ENCODE measurements around the gene IRF6. TPM values are rescaled to one million over a fixed set of nuclear protein-coding genes. Genes with fewer than 3 reads are reported as not detected.

IRF6 gene
- total RNA-seq, 2 donors from 2014 or later: 20.7 to 21.8 TPM

DNA sequence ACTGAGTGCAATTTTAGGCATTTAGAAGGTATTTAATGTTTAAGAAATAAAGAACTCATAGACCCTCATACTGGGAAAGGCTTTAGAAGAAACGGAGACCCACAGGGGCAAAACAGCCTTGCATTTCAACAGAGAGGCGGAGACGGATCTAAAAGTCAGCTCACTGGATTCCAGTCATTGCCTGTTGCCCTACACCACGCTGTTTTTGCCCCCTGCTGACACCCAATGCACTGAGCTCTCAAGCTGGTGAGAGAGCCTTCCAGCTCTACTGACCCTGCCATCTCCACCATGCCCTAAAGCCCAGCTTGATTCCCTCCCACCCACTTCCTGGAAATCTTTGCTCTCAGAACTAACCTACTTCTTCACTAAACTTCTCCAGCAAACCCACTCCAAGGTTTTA is 57.3 kb downstream of the IRF6 start:
- intact Hi-C loops (cut with DNase I): loop anchor here (2.0 to 10.0 kb wide), 3 partner anchors 56 to 172 kb away; no protein-coding TSS in a partner anchor
- DNase-seq: no peak
- ATAC-seq: no peak

DNA sequence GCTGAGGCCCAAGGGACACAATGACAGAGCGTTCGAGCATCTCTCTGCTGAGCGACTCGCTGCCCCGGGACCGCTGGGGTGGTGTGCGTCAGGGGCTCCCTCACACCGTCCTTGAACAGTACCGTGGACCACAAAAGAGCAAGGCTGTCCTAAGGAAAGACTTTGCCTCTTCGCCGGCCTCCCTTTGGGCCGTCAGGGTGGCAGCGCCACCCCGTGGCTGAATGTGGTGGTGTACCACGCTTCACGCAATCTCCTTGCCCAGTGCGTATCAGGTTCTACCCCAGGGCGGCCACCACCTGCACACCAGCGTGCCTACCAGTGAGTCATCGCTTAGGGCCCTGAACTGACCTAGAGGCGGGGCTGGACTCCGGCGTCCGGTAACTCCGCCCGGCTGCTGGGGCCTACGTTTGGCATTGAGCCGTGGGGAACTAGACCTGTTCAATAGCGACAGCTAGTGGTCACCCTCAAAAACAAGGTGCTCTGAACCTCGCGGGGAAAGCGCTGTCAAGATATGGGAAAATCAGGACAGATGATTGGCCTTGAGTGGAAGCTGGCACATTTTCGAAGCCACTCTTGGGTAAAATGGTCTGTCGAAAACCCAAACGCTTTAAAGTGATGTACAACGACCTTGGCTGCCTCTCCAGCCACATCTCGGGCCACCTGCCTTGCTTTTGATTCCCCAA is 58.2 kb downstream of the IRF6 start:
- DNase-seq (peak; percentile 94), ATAC-seq (peak; percentile 96 to 99)
- intact Hi-C loops (cut with DNase I): loop anchor here (2.0 to 10.0 kb wide), 4 partner anchors 55 to 171 kb away; no protein-coding TSS in a partner anchor

DNA sequence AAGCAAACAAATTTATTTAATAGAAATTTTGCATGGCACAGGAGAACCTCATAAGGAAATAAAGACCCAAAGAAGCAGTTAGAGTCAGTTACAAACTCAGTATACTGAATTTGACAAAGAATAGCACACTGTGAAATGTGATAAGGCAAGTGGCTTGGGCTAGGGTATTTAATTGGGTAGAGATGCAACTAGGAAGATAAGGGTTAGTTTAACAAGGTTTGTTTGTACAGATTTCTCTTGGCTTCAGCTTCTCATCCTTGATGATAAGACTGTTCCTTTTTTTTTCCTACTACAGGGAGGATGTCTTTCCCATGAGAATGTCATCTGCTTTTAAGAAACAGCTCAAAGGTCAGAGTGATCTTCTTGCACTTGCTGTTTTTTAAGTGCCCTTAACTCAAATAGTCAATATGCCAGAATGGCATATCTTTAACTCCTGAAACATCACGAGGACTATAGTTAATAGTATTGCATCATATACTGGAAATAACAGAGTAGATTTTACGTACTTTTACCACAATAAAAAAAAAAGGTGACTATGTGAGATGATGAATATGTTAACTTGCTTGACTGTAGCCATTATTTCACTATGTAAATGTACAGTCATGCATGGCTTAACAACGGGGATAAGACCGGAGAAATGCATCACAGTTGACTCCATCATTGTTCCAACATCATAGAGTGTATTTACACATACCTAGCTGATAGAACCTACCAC is 59.3 kb downstream of the IRF6 start:
- ATAC-seq (no peak), DNase-seq (no peak)
- intact Hi-C loops (cut with DNase I): loop anchor here (2.0 to 10.0 kb wide), 3 partner anchors 54 to 122 kb away; no protein-coding TSS in a partner anchor

DNA sequence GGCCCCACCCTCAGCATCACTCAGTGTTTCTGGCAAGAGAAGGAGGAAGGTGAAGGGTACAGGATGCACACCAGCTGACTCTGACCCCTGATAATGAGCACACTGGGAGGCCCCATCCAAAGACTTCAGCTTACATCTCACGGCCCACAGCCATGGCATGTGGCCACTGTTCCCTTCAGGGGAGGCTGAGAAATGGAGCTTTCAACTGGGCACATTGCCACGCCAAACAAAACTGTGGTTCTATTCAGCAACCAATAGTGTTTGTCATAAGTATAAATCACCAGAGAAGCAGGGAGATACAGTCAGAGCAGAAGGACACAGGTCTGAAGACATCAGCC is 62.8 kb downstream of the IRF6 start:
- peak in 1 of 2 donors; percentile 37 for ATAC-seq
- intact Hi-C loops (cut with DNase I): loop anchor here in 1 of 2 donors (10.0 kb wide), 1 partner anchor 118 kb away; no protein-coding TSS in a partner anchor
- DNase-seq: peak; percentile 69

DNA sequence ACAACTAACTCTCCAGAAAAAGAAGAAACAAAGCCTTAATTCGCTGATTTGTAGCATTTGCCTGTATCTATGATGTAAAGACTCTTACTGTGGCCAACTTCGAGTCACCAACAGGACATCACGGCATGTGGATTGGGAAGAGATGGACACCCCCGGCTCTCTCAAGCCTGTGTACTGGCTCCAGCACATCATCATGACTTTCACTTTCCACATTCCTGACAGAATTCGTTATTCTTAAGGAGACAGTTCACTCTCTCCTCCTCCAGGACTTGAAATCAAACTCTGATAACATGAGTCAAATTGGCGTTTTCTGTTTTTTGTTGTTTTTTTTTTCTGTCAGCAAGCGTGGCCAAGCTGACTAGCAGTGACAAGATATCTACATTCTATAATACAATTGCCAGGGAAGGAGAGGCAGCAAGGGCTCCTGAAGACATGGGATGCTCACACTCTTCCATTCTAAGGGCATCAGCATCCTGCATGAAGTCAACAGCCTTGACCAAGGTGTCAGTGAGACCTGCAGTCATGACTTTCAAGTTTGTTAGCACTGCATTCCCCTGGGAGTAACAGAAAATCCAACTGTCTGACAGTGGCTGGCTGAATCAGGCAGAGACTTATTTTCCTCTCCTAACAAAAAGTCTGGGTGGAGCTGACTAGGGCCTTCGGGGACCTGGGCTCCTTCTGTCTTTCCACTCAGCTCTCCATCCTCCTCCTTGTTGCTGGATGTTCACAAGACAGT is 63.4 kb downstream of the IRF6 start:
- ATAC-seq: peak; percentile 48 to 75

DNA sequence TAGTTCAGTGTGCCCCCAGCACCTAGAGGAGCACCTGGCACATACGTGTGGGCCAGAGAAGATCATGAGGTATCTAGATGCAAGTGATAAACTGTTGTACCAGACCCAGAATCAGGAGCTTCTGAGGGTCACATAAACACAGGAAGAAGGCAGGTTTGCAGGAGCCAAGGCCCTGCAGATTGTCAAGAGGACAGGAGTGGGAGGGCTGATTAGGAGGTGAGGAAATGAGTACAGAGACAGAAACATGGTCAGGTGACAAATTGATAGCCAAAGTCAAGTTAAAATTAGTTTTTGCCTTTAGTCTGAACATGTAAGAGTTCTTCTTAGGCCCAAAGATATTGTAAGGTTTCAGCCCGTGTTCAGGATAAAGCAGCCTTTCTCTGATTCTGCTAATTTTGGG is 64.1 kb downstream of the IRF6 start:
- intact Hi-C loops (cut with DNase I): loop anchor here in 1 of 2 donors (10.0 kb wide), 1 partner anchor 117 kb away; no protein-coding TSS in a partner anchor
- ATAC-seq (peak; percentile 46 to 73), DNase-seq (no peak)

More for the DNA sequence above, 63.4 kb downstream of the IRF6 start:
- intact Hi-C loops (cut with DNase I): loop anchor here in 1 of 2 donors (10.0 kb wide), 1 partner anchor 118 kb away; no protein-coding TSS in a partner anchor
- peak; percentile 25 for DNase-seq

DNA sequence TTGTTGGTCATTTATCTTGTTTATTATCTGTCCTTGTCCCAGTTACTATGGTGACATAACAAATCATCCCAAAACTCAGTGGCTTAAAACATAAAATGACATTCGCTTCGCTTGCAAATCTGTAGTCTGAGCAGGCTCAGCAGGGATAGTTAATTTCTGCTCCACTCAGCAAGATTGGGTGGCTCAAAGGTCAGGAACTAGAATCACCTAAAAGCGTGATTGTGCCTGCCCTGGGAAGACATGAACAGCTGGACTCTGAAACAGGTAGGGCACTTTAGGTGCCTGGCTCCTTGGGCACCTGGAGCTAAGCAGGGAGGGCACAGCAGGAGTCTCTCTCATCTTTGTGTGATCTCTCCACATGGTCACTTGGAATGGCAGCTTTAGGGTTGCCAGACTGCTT is 64.7 kb downstream of the IRF6 start:
- no peak for ATAC-seq
- intact Hi-C loops (cut with DNase I): loop anchor here in 1 of 2 donors (10.0 kb wide), 1 partner anchor 116 kb away; no protein-coding TSS in a partner anchor

DNA sequence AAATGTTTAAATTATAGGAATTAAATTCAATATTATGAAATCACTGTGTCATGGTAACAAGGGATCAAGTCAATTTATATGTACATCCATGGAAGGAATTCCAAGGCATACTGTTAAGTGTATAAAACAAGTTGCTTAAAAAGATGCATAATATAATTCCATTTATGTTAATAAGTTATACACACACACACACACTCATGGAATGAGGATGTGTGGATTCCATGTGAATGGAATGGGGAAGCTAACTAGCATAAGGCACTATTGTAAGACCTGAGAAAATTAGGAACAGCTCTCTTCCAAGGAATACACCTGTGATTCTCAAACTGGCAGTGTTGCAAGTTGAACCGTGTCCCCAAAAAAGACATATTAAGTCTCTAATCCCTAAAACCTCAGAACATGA is 67.7 kb downstream of the IRF6 start:
- no peak for ATAC-seq
- DNase-seq: no peak

More for the DNA sequence above, 64.7 kb downstream of the IRF6 start:
- no peak for DNase-seq

DNA sequence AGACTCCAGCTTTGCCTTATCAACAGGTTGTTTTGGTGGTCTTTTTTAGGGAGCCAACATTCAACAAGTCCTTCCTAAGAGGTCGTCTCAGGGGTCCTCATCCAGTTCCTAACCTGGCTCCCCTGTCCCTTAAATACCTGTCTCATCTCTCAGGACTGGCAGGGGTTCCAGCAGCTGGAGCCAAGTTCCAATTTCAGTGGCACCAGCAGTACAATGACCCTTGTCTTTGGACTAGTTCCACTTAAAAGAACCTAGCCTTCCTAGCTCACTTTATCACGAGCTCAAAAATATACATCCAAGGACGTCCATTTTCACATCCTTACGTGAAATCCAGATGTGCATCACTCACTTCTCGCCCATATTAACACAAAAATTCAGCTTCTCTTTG is 68.8 kb downstream of the IRF6 start:
- no peak for ATAC-seq
- no peak for DNase-seq
- intact Hi-C loops (cut with DNase I): no loop called here

More for the DNA sequence above, 67.7 kb downstream of the IRF6 start:
- intact Hi-C loops (cut with DNase I): no loop called here

DNA sequence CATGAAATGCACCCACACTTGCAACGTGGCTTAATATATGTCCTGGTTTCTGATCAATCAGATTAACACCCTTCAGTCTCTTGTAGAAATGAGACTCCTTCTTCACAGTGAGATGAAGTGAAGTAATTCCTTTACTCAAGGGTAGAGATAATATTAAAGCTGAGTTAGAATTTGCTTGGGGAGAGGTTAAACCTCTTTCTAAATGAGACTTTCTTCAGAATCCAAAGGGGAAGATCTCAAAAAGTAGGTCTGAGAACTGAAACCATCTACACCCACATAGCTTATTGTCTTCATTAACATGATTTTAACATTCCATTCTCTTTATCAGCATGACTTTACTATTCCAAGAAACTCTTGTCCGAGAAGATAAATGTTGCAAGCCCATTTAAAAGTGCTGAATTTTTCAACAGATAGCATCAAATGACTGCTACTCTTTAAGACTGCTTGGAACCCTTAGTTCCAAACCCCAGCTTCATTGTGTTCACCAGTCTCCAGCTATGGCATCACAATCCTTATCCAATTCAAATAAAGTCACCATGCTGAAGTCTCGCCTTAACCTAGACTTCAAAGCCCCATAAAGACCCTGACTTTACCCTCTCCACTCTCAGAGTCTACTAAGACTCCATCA is 69.3 kb downstream of the IRF6 start:
- ATAC-seq (no peak), DNase-seq (no peak)
- intact Hi-C loops (cut with DNase I): no loop called here

Other genes starting within 250 kb of the IRF6 start
- under 1 TPM in 1 of 2 donors, not detected in 1; 0.31 TPM for gene CAMK1G, start 222.4 kb downstream of the IRF6 start, total RNA-seq
- 10 to 100 TPM in 1 of 2 donors, 1 to 10 TPM in 1; 8.4 to 14.3 TPM for gene LAMB3, start 153.7 kb downstream of the IRF6 start, total RNA-seq
- gene G0S2, start 130.7 kb downstream of the IRF6 start, total RNA-seq: 100 to 1,000 TPM; 220 to 440 TPM
- gene HSD11B1, start 101.3 kb downstream of the IRF6 start, total RNA-seq: 1 to 10 TPM; 5.6 to 6.8 TPM
- 1 to 10 TPM; 1.3 to 2.7 TPM for gene TRAF3IP3, start 50.1 kb downstream of the IRF6 start, total RNA-seq
- 1 to 10 TPM; 1.8 to 1.9 TPM for gene C1orf74, start 21.6 kb downstream of the IRF6 start, total RNA-seq
- 1 to 10 TPM; 3.0 to 4.4 TPM for gene UTP25, start 21.8 kb upstream of the IRF6 start, total RNA-seq
- under 1 TPM in 1 of 2 donors, not detected in 1; 0.08 TPM for gene SYT14, start 132.1 kb upstream of the IRF6 start, total RNA-seq